ENCODE measurements around the gene TMEM271. TPM values are rescaled to one million over a fixed set of nuclear protein-coding genes. Genes with fewer than 3 reads are reported as not detected.

TMEM271 gene
- total RNA-seq, 4 donors from 2014 or later: 0.17 to 3.6 (median 2.1) TPM

- TF ChIP-seq CTCF (IDR thresholded peaks at IDR 0.05): no peak
- TF ChIP-seq POLR2A (IDR thresholded peaks at IDR 0.05): no peak
- no peak overlapping the region for H3K4me3 ChIP-seq (ENCODE audit: low read depth, poor library complexity, severe bottlenecking)
- WGBS, 2 donors: 8 to 12% methylated on average over 19 to 22 of the region's 68 CpGs
- intact Hi-C loops (cut with DNase I; ENCODE audit: low total_unique reads): no loop called here
- no peak for DNase-seq (ENCODE audit: low spot score in 2 of 2)
Observed at GRCh38 chr4:574346-575161, 1.5 kb downstream of the TMEM271 start.

- TF ChIP-seq CTCF (IDR thresholded peaks at IDR 0.05) (no peak), POLR2A (IDR thresholded peaks at IDR 0.05) (no peak)
- DNase-seq (ENCODE audit: low spot score in 2 of 2): peak in 1 of 2 donors; percentile 56
- 44 to 45% methylated on average over 8 of the region's 8 CpGs for WGBS, 2 donors
- H3K4me3 ChIP-seq (ENCODE audit: low read depth, poor library complexity, severe bottlenecking): no peak overlapping the region
- intact Hi-C loops (cut with DNase I; ENCODE audit: low total_unique reads): no loop called here
Observed at GRCh38 chr4:573122-573892, 2.8 kb downstream of the TMEM271 start.

GRCh38 chr4:572594-572993, 3.5 kb downstream of the TMEM271 start:
- 67 to 70% methylated on average over 6 of the region's 6 CpGs for WGBS, 2 donors
- H3K4me3 ChIP-seq (ENCODE audit: low read depth, poor library complexity, severe bottlenecking): no peak overlapping the region
- no peak for TF ChIP-seq CTCF (IDR thresholded peaks at IDR 0.05)
- no peak for TF ChIP-seq POLR2A (IDR thresholded peaks at IDR 0.05)
- DNase-seq (ENCODE audit: low spot score in 2 of 2): no peak
- intact Hi-C loops (cut with DNase I; ENCODE audit: low total_unique reads): no loop called here

GRCh38 chr4:571838-572572, 4.1 kb downstream of the TMEM271 start:
- WGBS, 2 donors: 67 to 71% methylated on average over 29 of the region's 29 CpGs
- H3K4me3 ChIP-seq (ENCODE audit: low read depth, poor library complexity, severe bottlenecking): no peak overlapping the region
- TF ChIP-seq POLR2A (IDR thresholded peaks at IDR 0.05): no peak
- TF ChIP-seq CTCF (IDR thresholded peaks at IDR 0.05): no peak
- DNase-seq (ENCODE audit: low spot score in 2 of 2): peak in 1 of 2 donors; percentile 61
- intact Hi-C loops (cut with DNase I; ENCODE audit: low total_unique reads): no loop called here

- DNase-seq (ENCODE audit: low spot score in 2 of 2): no peak
- WGBS, 2 donors: 82 to 87% methylated on average over 11 of the region's 11 CpGs
- no peak for TF ChIP-seq CTCF (IDR thresholded peaks at IDR 0.05)
- no peak for TF ChIP-seq POLR2A (IDR thresholded peaks at IDR 0.05)
- intact Hi-C loops (cut with DNase I; ENCODE audit: low total_unique reads): no loop called here
- H3K4me3 ChIP-seq (ENCODE audit: low read depth, poor library complexity, severe bottlenecking): no peak overlapping the region
Observed at GRCh38 chr4:570754-571153, 5.3 kb downstream of the TMEM271 start.
